Breast epithelium (tissue), 3 donors: ENCODE data around the gene ACSL3.

Experiments
- POLR2A ChIP-seq: fragments of 450-650 bp; IDR thresholded peaks from one replicate; pipeline ENCODE4 v1.6.1; 2016; ENCODE audit warnings: antibody characterized with exemption, mild to moderate bottlenecking, moderate library complexity
- TF ChIP-seq, protein P1 (sequence below), 3 donors: fragments of 450-650 bp; IDR thresholded peaks; one replicate each; pipeline ENCODE4 v1.5.1; 2016 to 2017; ENCODE audit warnings: antibody characterized with exemption in 3 of 3, mild to moderate bottlenecking in 3 of 3, moderate library complexity in 3 of 3

DNA sequence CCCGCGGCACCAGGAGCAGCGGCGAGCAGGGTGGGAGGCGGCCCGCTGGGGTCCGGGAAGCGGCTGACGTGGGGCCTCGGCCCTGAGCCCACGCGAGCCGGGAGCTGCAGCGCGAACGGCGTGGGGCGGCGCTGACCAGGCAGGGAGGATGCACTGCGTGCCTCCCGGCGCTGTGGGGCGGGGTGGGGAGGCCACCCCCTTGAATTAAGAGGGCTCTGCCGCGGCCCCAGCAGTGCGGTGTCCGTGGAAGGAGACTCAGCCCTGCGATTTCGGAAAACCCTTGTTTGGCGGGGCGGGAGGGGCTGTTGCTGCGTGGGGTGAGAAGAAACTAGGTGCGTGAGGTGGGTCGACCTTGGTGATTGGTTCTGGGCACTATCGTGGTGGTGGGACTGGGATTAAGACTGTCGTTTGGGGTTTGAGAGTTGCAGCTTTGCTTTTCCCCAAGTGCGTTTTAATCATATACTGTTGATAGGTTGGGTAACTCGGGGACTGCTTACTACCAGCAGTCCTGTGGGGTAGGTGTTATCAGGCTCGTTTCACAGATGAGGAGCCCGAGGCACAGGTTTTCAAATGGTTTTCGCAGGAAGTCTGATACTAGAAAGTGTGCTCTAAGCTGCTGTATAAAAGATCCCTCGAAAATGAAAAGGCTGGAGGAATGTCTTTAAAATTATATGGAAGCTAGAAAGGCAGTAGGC lies 722 bp downstream of the ACSL3 start:
- no peak for TF ChIP-seq POLR2A
- TF ChIP-seq, protein P1, sequence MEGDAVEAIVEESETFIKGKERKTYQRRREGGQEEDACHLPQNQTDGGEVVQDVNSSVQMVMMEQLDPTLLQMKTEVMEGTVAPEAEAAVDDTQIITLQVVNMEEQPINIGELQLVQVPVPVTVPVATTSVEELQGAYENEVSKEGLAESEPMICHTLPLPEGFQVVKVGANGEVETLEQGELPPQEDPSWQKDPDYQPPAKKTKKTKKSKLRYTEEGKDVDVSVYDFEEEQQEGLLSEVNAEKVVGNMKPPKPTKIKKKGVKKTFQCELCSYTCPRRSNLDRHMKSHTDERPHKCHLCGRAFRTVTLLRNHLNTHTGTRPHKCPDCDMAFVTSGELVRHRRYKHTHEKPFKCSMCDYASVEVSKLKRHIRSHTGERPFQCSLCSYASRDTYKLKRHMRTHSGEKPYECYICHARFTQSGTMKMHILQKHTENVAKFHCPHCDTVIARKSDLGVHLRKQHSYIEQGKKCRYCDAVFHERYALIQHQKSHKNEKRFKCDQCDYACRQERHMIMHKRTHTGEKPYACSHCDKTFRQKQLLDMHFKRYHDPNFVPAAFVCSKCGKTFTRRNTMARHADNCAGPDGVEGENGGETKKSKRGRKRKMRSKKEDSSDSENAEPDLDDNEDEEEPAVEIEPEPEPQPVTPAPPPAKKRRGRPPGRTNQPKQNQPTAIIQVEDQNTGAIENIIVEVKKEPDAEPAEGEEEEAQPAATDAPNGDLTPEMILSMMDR (IDR thresholded peaks at IDR 0.05) = peak in 1 of 3 donors; percentile 6
